ENCODE measurements around the gene C2CD3. TPM values are rescaled to one million over a fixed set of nuclear protein-coding genes. Genes with fewer than 3 reads are reported as not detected.

Gene C2CD3
- total RNA-seq, 4 donors from 2014 or later: 17.5 to 34.0 (median 19.0) TPM

DNA sequence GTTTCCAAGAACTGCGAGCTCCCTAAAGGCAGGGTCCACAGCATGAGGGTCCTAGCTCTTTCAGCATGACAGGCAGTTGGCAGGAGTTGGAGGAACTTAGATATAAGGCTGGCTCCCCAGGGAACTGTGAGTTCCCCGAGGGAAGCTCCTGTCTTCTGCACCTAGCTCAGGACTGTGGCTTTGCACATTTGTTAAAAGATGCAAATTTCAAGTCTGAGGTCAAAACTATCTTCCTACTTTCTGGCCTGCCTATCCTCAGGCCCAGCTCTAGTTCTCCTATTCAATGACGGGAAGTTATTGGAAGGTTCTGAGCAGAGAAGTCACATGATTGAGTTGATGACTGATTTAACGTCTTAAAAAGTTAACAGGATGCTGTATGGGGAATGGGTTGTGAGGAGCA is 150.3 kb downstream of the C2CD3 start:
- ATAC-seq (ENCODE audit: low FRiP score): no peak
- no peak for TF ChIP-seq CTCF (IDR thresholded peaks at IDR 0.05)
- DNase-seq (ENCODE audit: low spot score): no peak

DNA sequence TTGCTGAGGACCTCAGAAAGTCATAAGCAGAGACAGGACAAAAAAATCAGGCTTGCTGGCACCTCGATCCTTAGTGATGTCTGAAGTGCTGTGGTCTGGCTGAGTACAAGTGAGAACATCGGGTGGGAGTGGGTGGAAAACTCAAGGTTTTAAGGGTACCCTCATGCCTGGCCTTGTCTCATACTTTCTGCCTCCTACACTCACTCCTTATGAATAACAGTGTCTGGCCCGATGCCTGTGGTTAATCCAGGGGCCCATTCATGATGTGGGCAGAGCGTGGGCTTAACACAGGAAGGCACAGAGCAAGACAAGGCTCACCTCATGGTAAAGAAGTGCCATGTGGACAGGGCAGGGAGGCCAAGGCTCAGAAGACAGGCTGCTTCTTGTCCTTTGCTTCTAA is 150.9 kb downstream of the C2CD3 start:
- ATAC-seq (ENCODE audit: low FRiP score) (no peak), DNase-seq (ENCODE audit: low spot score) (no peak)
- no peak for TF ChIP-seq CTCF (IDR thresholded peaks at IDR 0.05)

DNA sequence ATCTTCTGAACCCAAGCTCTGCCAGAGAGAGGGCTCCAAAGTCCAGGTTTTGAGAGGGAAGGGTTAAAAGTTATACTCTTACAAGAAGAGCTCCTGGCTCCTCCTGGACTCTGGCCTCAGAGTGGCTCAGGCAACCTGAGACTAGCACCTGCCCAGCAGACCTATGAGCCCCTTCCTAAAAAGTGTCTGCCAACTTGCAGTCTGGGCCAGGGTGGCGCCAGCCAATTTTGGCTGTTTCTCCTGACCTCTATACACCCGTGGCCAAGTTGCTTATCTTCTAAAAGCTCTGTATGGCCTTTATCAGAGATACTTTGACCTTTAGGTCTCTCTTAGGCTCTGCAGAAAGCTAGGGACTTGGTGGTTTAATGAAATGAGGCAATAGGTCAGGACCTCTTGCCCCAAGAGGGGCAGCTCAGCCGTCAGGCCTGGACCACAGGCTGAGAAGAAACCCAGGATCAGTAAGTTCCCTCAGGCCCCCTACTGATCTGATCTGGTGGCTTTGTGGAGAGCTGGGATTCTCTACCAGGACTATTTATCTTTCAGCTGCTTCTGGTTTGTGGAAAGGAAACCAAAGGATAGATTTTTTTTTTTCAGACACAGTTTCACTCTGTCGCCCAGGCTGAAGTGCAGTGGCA is 151.6 kb downstream of the C2CD3 start:
- TF ChIP-seq CTCF (IDR thresholded peaks at IDR 0.05): no peak
- DNase-seq (ENCODE audit: low spot score): no peak
- ATAC-seq (ENCODE audit: low FRiP score): no peak

- ATAC-seq (ENCODE audit: low FRiP score): peak; percentile 91
- TF ChIP-seq CTCF (IDR thresholded peaks at IDR 0.05): no peak
- DNase-seq (ENCODE audit: low spot score): peak; percentile 66
Observed at GRCh38 chr11:74018331-74019005, 152.3 kb downstream of the C2CD3 start.

- no peak for TF ChIP-seq CTCF (IDR thresholded peaks at IDR 0.05)
- no peak for DNase-seq (ENCODE audit: low spot score)
- no peak for ATAC-seq (ENCODE audit: low FRiP score)
Observed at GRCh38 chr11:74017631-74018030, 153.2 kb downstream of the C2CD3 start.

DNA sequence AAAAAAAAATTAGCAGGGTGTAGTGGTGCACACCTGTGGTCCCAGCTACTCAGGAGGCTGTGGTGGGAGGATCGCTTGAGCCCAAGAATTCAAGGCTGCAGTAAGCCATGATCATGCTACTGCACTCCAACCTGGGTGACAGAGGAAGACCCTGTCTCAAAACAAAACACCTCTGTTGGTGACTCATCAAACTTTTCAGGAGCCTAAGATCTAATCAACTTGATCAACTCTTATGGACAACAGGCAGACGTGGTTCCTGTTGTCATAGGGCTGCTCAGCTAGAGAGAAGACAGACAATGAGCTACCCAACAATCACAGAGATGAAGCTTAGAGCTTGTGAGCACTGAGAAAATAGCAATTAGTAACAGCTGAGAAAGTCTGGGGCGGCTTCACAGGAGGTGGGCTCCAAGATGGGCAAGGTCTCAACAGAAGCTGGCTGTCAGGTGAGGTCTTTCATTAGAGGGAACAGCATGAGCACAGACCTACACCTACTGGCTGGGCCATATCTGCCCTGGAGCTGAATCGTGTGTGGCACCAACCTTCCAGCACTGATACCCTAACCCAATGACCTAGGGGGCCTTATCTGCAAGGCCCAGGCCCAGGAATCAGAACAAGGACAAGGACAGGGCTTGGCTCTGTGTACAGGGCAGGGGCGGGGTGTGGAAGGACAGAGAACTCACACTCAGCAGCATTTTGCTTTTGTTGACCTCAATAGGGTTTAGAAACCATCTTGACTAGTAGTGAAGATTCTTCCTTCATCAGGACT is 154.7 kb downstream of the C2CD3 start:
- ATAC-seq (ENCODE audit: low FRiP score) (no peak), DNase-seq (ENCODE audit: low spot score) (no peak)
- TF ChIP-seq CTCF (IDR thresholded peaks at IDR 0.05): no peak
